Sigmoid colon (tissue), 4 donors: ENCODE data around the gene SPATA33.

Source experiments
- EP300 ChIP-seq, 4 donors: sonication (generic); formaldehyde crosslinking; IDR thresholded peaks; one replicate each; pipeline ENCODE4 v1.6.1; 2017; ENCODE audit warnings: antibody characterized with exemption in 4 of 4
- POLR2AphosphoS5 ChIP-seq, 4 donors: sonication (generic); formaldehyde crosslinking; IDR thresholded peaks; one replicate each; pipeline ENCODE4 v1.6.1; 2017; ENCODE audit warnings: antibody characterized with exemption in 4 of 4
- TF ChIP-seq, protein P1 (sequence below), 4 experiments: fragments of 450-650 bp in 3 of 4; fragments of 200-600 bp in 1 of 4; IDR thresholded peaks; one replicate each; pipeline ENCODE4 v1.5.1; 2016 to 2019; ENCODE audit warnings: antibody characterized with exemption in 4 of 4, mild to moderate bottlenecking in 3 of 4, moderate library complexity in 2 of 4

DNA sequence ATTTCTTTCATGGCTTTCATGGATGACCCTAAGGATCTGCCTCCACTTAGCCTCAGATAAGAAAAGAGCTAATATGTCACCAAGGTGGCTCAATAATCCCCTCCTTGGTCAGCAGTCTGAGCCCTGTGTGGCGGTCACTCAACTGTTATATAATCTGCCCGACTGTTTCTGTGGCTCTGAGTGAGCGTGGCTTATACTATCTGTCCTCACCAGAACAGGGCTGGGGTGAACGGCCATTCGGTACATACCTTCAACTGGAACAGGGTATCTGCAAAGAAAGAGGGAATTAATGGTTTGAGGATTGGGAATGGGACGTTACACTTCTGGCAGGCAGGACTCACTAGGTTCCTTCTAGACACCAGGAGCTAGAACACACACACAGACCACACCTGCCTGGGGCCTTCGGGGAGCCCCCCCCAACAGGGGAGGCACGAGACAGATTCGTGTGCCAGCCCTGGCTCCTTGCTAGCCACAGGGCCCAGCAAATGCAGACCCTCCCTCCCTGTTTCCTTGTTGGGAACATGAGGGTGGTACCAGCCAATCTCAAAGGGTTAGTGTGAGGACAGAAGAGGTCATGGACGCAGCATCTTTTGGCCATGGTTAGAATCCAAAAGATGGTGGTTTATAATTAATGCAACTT, 3.9 kb upstream of the SPATA33 start:
- TF ChIP-seq, protein P1, sequence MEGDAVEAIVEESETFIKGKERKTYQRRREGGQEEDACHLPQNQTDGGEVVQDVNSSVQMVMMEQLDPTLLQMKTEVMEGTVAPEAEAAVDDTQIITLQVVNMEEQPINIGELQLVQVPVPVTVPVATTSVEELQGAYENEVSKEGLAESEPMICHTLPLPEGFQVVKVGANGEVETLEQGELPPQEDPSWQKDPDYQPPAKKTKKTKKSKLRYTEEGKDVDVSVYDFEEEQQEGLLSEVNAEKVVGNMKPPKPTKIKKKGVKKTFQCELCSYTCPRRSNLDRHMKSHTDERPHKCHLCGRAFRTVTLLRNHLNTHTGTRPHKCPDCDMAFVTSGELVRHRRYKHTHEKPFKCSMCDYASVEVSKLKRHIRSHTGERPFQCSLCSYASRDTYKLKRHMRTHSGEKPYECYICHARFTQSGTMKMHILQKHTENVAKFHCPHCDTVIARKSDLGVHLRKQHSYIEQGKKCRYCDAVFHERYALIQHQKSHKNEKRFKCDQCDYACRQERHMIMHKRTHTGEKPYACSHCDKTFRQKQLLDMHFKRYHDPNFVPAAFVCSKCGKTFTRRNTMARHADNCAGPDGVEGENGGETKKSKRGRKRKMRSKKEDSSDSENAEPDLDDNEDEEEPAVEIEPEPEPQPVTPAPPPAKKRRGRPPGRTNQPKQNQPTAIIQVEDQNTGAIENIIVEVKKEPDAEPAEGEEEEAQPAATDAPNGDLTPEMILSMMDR (IDR thresholded peaks at IDR 0.05): no peak
- TF ChIP-seq EP300 (IDR thresholded peaks at IDR 0.05) (no peak), POLR2AphosphoS5 (IDR thresholded peaks at IDR 0.05) (no peak)
